GM12875 (cell line): ENCODE data around the gene SMIM44.

Source experiments
- H3K4me3 ChIP-seq: one replicate; pipeline ENCODE4 v1.5.1; 2011; ENCODE audit warnings: low read depth, low read length, control low read depth
- TF ChIP-seq, protein P1 (sequence below): IDR thresholded peaks from 2 replicates; pipeline ENCODE4 v1.5.1; 2011; ENCODE audit warnings: low read depth, mild to moderate bottlenecking, control low read depth, inconsistent platforms, low read length, moderate library complexity, borderline replicate concordance; ENCODE audit not compliant: insufficient read depth

The SMIM44 gene

GRCh38 chr19:3477951-3478350 lies 5.3 kb downstream of the SMIM44 start:
- TF ChIP-seq, protein P1, sequence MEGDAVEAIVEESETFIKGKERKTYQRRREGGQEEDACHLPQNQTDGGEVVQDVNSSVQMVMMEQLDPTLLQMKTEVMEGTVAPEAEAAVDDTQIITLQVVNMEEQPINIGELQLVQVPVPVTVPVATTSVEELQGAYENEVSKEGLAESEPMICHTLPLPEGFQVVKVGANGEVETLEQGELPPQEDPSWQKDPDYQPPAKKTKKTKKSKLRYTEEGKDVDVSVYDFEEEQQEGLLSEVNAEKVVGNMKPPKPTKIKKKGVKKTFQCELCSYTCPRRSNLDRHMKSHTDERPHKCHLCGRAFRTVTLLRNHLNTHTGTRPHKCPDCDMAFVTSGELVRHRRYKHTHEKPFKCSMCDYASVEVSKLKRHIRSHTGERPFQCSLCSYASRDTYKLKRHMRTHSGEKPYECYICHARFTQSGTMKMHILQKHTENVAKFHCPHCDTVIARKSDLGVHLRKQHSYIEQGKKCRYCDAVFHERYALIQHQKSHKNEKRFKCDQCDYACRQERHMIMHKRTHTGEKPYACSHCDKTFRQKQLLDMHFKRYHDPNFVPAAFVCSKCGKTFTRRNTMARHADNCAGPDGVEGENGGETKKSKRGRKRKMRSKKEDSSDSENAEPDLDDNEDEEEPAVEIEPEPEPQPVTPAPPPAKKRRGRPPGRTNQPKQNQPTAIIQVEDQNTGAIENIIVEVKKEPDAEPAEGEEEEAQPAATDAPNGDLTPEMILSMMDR, result no peak
- no peak overlapping the region for H3K4me3 ChIP-seq

DNA sequence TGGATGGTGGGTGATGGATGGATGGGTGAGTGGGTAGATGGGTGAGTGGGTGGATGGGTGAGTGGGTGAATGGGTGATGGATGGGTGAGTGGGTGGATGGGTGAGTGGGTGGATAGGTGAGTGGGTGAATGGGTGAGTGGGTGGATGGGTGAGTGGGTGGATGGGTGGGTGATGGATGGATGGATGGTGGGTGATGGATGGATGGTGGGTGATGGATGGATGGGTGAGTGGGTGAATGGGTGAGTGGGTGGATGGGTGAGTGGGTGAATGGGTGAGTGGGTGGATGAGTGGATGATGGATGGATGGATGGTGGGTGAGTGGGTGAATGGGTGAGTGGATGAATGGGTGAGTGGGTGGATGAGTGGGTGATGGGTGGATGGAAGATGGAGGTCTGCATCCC lies 5.7 kb downstream of the SMIM44 start:
- TF ChIP-seq, protein P1, result no peak
- no peak overlapping the region for H3K4me3 ChIP-seq

- TF ChIP-seq, protein P1, result no peak
- no peak overlapping the region for H3K4me3 ChIP-seq
These were observed 6.4 kb downstream of the SMIM44 start for GRCh38 chr19:3476830-3477229.

GRCh38 chr19:3475449-3475848 lies 7.8 kb downstream of the SMIM44 start:
- H3K4me3 ChIP-seq, result no peak overlapping the region
- TF ChIP-seq, protein P1, result no peak

DNA sequence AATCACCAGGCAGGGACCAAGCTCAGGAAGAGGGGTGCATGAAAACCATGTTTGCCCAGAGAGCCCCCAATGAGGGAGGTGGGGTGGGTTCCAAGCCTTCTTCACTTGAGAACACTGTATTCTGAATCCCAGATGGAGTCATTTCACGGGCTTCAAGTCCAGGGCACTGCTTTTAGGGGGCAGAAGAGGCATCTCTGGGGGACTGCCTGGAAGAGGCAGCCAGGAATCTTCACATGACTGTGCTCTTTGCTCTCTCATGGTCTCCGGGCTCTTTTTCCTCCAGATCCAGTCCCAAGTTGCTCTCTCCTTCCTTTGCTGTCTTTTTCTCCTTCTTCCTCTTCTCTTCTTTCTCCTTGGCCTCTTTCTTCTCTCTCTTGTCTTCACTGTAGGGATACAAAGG lies 8.6 kb downstream of the SMIM44 start:
- no peak overlapping the region for H3K4me3 ChIP-seq
- TF ChIP-seq, protein P1, result no peak

DNA sequence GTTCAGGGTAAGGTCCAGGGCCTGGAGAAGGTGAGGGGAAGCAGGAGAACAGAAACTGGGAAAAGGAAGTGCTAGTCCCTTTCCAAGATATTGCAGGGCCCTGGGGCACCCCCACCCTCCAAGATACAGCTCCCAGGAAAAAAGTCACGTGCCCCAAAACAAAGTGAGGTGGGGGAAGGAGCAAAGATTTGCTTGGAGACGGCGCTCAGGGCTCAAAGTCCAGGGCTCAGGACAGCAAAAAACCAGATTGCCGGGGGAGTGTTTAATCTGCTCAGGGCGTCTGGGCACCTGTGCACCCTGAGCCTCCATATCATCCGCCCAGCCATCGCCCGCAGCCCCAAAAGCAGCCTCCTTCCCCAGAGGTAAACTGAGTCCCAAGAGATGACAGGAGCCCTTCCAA lies 9.2 kb downstream of the SMIM44 start:
- TF ChIP-seq, protein P1, result no peak
- H3K4me3 ChIP-seq, result no peak overlapping the region

DNA sequence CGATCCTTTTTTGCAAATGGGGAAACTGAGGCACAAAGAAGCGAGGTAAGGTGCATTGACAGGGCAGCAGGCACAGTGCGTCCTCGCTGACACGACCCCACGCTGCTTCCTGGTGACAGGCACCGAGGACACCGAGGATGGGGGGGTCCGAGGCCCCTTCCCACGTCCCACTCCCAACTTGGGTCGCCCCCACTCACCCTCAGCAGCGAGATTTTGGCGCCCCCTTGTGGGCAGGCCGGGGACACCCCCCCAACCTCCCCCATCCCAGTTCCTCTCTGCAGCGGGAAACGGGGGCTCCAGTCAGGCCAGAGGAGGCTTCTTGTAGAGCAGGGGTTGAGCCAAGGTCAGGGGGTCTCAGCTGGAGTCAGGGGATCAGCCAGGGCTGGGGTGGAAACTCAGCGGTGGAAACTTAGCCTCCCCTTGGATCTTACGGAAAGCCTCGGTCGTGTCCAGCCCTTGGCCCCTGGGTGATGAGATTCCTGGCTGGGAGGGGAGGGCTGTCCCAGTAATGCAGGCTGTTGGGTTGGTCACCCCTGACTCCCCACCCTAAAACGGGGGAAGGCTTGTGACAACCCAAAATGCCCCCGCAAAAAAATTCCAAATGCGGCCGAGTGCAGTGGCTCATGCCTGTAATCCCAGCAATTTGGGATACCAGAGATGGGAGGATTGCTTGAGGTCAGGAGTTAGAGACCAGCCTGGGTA lies 11.1 kb downstream of the SMIM44 start:
- H3K4me3 ChIP-seq, result no peak overlapping the region
- TF ChIP-seq, protein P1, result peak; percentile 80
